PFSK-1 (cell line): ENCODE measurements around the gene ANKRD30BL. TPM values are rescaled to one million over a fixed set of nuclear protein-coding genes. Genes with fewer than 3 reads are reported as not detected.
"Not testable (repeated sequence)": the region's sequence is repeated elsewhere in the genome, so short reads cannot be mapped to it uniquely, and the experiment has no call there.

ENCODE experiments used
- FOXP2 ChIP-seq: optimal IDR thresholded peaks from 2 replicates; pipeline ENCODE3; 2011; ENCODE audit warnings: borderline replicate concordance, control low read depth, inconsistent platforms; ENCODE audit not compliant: insufficient read depth; ENCODE audit errors: extremely low read length, extremely low read depth
- POLR2AphosphoS5 ChIP-seq: IDR thresholded peaks from 2 replicates; pipeline ENCODE4 v1.6.1; 2012; ENCODE audit warnings: low read depth, mild to moderate bottlenecking, control low read depth, low read length, moderate library complexity
- polyA plus RNA-seq: library from polyadenylated mRNA; unstranded; fragments of >200 nt; gene quantifications from one replicate; pipeline ENCODE4 v1.2.1, GENCODE V29; 2012; ENCODE audit warnings: low read depth, missing spikeins; ENCODE audit not compliant: insufficient read length
- TF ChIP-seq, protein P1 (sequence below), 2 experiments: IDR thresholded peaks; 2 replicates each; pipeline versions ENCODE4 v1.6.1 to v1.8.0; 2011 to 2012; ENCODE audit warnings: low read depth in 2 of 2, low read length in 2 of 2, control low read depth in 1 of 2, inconsistent platforms in 1 of 2, mild to moderate bottlenecking in 1 of 2, moderate library complexity in 1 of 2; ENCODE audit not compliant: insufficient read depth in 1 of 2

Gene ANKRD30BL, protein sequence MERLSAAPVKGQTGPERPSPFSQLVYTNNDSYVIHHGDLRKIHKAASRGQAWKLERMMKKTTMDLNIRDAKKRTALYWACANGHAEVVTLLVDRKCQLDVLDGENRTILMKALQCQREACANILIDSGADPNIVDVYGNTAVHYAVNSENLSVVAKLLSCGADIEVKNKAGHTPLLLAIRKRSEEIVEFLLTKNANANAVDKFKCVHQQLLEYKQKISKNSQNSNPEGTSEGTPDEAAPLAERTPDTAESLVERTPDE
- 0.25 TPM for polyA plus RNA-seq

DNA sequence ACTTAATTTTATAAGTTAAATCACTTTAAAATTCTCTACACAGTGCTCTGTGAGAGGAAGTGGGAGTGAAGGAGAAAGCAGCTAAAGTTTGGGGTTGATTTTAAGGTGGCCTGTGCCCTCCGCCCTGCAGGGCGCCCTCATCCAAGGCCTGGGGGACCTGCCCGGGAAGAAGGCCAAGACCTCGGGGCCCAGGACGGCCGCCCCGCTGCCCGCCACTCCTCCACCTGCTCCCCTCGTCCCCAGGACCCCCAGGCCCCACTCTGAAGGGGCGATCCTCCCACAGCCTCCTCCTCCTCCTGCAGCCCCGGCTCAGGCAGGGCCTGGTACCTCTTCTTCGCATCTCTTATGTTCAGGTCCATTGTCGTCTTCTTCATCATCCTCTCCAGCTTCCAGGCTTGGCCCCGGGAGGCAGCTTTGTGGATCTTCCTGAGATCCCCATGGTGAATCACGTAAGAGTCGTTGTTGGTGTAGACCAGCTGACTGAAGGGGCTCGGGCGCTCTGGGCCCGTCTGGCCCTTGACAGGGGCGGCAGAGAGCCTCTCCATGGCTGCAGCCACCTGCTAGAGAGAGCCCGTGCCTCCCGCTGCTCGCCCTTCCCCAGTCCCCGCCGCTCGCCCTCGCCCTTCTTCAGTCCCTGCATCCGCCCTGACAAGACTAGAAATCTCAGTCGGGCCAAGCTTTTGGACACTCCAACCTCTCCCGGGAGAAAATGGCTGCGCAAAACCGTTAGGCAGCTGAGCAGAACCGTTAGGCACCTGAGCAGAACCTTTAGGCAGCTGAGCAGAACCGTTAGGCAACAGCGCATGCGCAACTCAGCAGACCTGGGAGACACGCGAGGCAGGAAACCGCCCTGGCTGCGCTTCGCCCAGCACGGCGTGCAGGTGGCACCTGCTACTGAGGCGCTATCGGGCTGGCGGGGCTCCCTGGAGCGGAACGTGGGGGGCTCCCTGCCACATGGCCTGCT is at the start of gene ANKRD30BL:
Gene ANKRD30BL, minus strand, starts transcription at position 792 of the 964 bp plus-strand sequence. Its CDS starts 247 bp downstream, at position 545.
- not testable (repeated sequence) for TF ChIP-seq POLR2AphosphoS5, FOXP2
- TF ChIP-seq, protein P1, sequence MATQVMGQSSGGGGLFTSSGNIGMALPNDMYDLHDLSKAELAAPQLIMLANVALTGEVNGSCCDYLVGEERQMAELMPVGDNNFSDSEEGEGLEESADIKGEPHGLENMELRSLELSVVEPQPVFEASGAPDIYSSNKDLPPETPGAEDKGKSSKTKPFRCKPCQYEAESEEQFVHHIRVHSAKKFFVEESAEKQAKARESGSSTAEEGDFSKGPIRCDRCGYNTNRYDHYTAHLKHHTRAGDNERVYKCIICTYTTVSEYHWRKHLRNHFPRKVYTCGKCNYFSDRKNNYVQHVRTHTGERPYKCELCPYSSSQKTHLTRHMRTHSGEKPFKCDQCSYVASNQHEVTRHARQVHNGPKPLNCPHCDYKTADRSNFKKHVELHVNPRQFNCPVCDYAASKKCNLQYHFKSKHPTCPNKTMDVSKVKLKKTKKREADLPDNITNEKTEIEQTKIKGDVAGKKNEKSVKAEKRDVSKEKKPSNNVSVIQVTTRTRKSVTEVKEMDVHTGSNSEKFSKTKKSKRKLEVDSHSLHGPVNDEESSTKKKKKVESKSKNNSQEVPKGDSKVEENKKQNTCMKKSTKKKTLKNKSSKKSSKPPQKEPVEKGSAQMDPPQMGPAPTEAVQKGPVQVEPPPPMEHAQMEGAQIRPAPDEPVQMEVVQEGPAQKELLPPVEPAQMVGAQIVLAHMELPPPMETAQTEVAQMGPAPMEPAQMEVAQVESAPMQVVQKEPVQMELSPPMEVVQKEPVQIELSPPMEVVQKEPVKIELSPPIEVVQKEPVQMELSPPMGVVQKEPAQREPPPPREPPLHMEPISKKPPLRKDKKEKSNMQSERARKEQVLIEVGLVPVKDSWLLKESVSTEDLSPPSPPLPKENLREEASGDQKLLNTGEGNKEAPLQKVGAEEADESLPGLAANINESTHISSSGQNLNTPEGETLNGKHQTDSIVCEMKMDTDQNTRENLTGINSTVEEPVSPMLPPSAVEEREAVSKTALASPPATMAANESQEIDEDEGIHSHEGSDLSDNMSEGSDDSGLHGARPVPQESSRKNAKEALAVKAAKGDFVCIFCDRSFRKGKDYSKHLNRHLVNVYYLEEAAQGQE (IDR thresholded peaks at IDR 0.05; ENCODE audit: insufficient read depth in 1 of 2, low read depth in 2 of 2, low read length in 2 of 2): not testable (repeated sequence)
